H9 (cell line): ENCODE measurements around the gene ATP7B. TPM values are rescaled to one million over a fixed set of nuclear protein-coding genes. Genes with fewer than 3 reads are reported as not detected.

Experiments used
- DNase-seq: peaks from one replicate; pipeline ENCODE4 v3.0.0-alpha.2; 2017
- H2AFZ ChIP-seq: one replicate; pipeline ENCODE4 v1.6.1; 2013; ENCODE audit warnings: mild to moderate bottlenecking, low read length, control low read depth, moderate library complexity
- H2AK5ac ChIP-seq: 2 replicates; pipeline ENCODE4 v1.6.1; 2013; ENCODE audit warnings: low read length, control low read depth, mixed read lengths; ENCODE audit not compliant: insufficient read length
- H2BK120ac ChIP-seq: one replicate; pipeline ENCODE4 v1.6.1; 2013; ENCODE audit warnings: low read depth, mild to moderate bottlenecking, low read length, control low read depth, inconsistent platforms; ENCODE audit not compliant: poor library complexity, severe bottlenecking
- H2BK12ac ChIP-seq: 2 replicates; pipeline ENCODE4 v1.6.1; 2013; ENCODE audit warnings: low read length, control low read depth, mixed read lengths, low read depth; ENCODE audit not compliant: insufficient read length
- H2BK15ac ChIP-seq: 2 replicates; pipeline ENCODE4 v1.6.1; 2013; ENCODE audit warnings: low read depth, low read length, control low read depth
- H2BK20ac ChIP-seq: one replicate; pipeline ENCODE4 v1.6.1; 2013; ENCODE audit warnings: low read depth, mild to moderate bottlenecking, low read length, control low read depth, inconsistent platforms; ENCODE audit not compliant: poor library complexity, severe bottlenecking
- H2BK5ac ChIP-seq: 2 replicates; pipeline ENCODE4 v1.6.1; 2013; ENCODE audit warnings: low read length, control low read depth, mixed read lengths; ENCODE audit not compliant: insufficient read length
- H3K14ac ChIP-seq: 2 replicates; pipeline ENCODE4 v1.6.1; 2013; ENCODE audit warnings: low read length, control low read depth; ENCODE audit not compliant: insufficient read depth
- H3K18ac ChIP-seq: 2 replicates; pipeline ENCODE4 v1.6.1; 2013; ENCODE audit warnings: low read depth, mild to moderate bottlenecking, mixed read lengths, low read length, control low read depth; ENCODE audit not compliant: insufficient read length
- H3K23ac ChIP-seq: 2 replicates; pipeline ENCODE4 v1.6.1; 2013; ENCODE audit warnings: low read length, control low read depth, mixed read lengths, low read depth; ENCODE audit not compliant: insufficient read length
- H3K23me2 ChIP-seq: 2 replicates; pipeline ENCODE4 v1.6.1; 2013; ENCODE audit warnings: low read depth, mild to moderate bottlenecking, mixed read lengths, low read length, control low read depth; ENCODE audit not compliant: insufficient read length, poor library complexity, severe bottlenecking
- H3K27ac ChIP-seq: 2 replicates; pipeline ENCODE4 v1.5.1; 2013; ENCODE audit warnings: low read length, control low read depth, mixed read lengths, low read depth; ENCODE audit not compliant: insufficient read length
- H3K27me3 ChIP-seq: 2 replicates; pipeline ENCODE4 v1.6.1; 2013; ENCODE audit warnings: low read length, control low read depth, inconsistent platforms; ENCODE audit not compliant: insufficient read depth
- H3K4ac ChIP-seq: 2 replicates; pipeline ENCODE4 v1.6.1; 2013; ENCODE audit warnings: low read depth, mild to moderate bottlenecking, control low read depth, inconsistent platforms, low read length, moderate library complexity
- H3K4me1 ChIP-seq: 2 replicates; pipeline ENCODE4 v1.6.1; 2013; ENCODE audit warnings: low read length, control low read depth, inconsistent platforms; ENCODE audit not compliant: insufficient read depth
- H3K4me2 ChIP-seq: 2 replicates; pipeline ENCODE4 v1.6.1; 2013; ENCODE audit warnings: low read length, control low read depth, mixed read lengths; ENCODE audit not compliant: insufficient read length, insufficient read depth
- H3K56ac ChIP-seq: 2 replicates; pipeline ENCODE4 v1.6.1; 2013; ENCODE audit warnings: low read depth, mild to moderate bottlenecking, mixed read lengths, low read length, control low read depth; ENCODE audit not compliant: insufficient read length
- H3K79me1 ChIP-seq: 2 replicates; pipeline ENCODE4 v1.6.1; 2013; ENCODE audit warnings: low read depth, mild to moderate bottlenecking, moderate library complexity, low read length, control low read depth, inconsistent platforms; ENCODE audit not compliant: insufficient read depth, poor library complexity, severe bottlenecking
- H3K79me2 ChIP-seq: 2 replicates; pipeline ENCODE4 v1.6.1; 2013; ENCODE audit warnings: low read length, control low read depth, inconsistent platforms; ENCODE audit not compliant: insufficient read depth
- H3K9ac ChIP-seq: 2 replicates; pipeline ENCODE4 v1.6.1; 2013; ENCODE audit warnings: low read length, control low read depth, mixed read lengths; ENCODE audit not compliant: insufficient read length; ENCODE audit errors: extremely low read depth
- H3K9me3 ChIP-seq: one replicate; pipeline ENCODE4 v1.6.1; 2013; ENCODE audit warnings: low read depth, low read length, inconsistent platforms; ENCODE audit not compliant: control insufficient read depth
- H3T11ph ChIP-seq: one replicate; pipeline ENCODE4 v1.6.1; 2013; ENCODE audit warnings: mild to moderate bottlenecking, low read length, control low read depth, inconsistent platforms
- H4K20me1 ChIP-seq: one replicate; pipeline ENCODE4 v1.6.1; 2013; ENCODE audit not compliant: control insufficient read depth, insufficient read length, insufficient read depth
- H4K5ac ChIP-seq: 2 replicates; pipeline ENCODE4 v1.6.1; 2013; ENCODE audit warnings: low read depth, mild to moderate bottlenecking, mixed read lengths, low read length, control low read depth; ENCODE audit not compliant: insufficient read length
- H4K8ac ChIP-seq: replicated peaks from 2 replicates; pipeline ENCODE4 v1.6.1; 2013; ENCODE audit warnings: low read length, control low read depth, mixed read lengths, low read depth; ENCODE audit not compliant: insufficient read length
- H4K91ac ChIP-seq: 2 replicates; pipeline ENCODE4 v1.6.1; 2013; ENCODE audit warnings: low read depth, mild to moderate bottlenecking, moderate library complexity, mixed read lengths, low read length, control low read depth; ENCODE audit not compliant: insufficient read length
- H3K27ac Mint-ChIP-seq, 3 experiments: 2 replicates in 2 of 3; 3 replicates in 1 of 3; pipeline ENCODE4 v1.8.0; 2020 to 2021; ENCODE audit warnings: mixed read lengths in 3 of 3, mild to moderate bottlenecking in 1 of 3, moderate library complexity in 1 of 3
- H3K27me3 Mint-ChIP-seq: 2 replicates; pipeline ENCODE4 v1.8.0; 2021; ENCODE audit warnings: low read depth, mild to moderate bottlenecking, moderate library complexity, mixed read lengths
- H3K36me3 Mint-ChIP-seq, 3 experiments: 2 replicates in 2 of 3; 3 replicates in 1 of 3; pipeline ENCODE4 v1.8.0; 2020 to 2021; ENCODE audit warnings: low read depth in 3 of 3, mixed read lengths in 3 of 3; ENCODE audit not compliant: insufficient read depth in 1 of 3
- H3K4me1 Mint-ChIP-seq, 2 experiments: 2 replicates each; pipeline ENCODE4 v1.8.0; 2020; ENCODE audit warnings: mixed read lengths in 2 of 2
- H3K4me3 Mint-ChIP-seq, 2 experiments: 2 replicates in 1 of 2; 3 replicates in 1 of 2; pipeline ENCODE4 v1.8.0; 2020 to 2021; ENCODE audit warnings: mild to moderate bottlenecking in 2 of 2, mixed read lengths in 2 of 2, moderate library complexity in 1 of 2
- H3K9me3 Mint-ChIP-seq, 2 experiments: 2 replicates in 1 of 2; 3 replicates in 1 of 2; pipeline ENCODE4 v1.8.0; 2020; ENCODE audit warnings: mild to moderate bottlenecking in 2 of 2, mixed read lengths in 2 of 2, moderate library complexity in 1 of 2
- CTCF ChIP-seq: fragments of 200-600 bp; sonication (generic); conservative IDR thresholded peaks from 3 replicates; pipeline ENCODE4 v1.8.0; 2021; ENCODE audit warnings: antibody characterized with exemption, mild to moderate bottlenecking
- WGBS: extraction: QIAGEN DNeasy Blood & Tissue Kit; methylation state at CpG from one replicate; pipeline ENCODE4 v1.1.7; 2013; ENCODE audit warnings: missing lambda C conversion rate, low lambda C conversion rate, mixed read lengths; ENCODE audit not compliant: insufficient read length; ENCODE audit errors: extremely low coverage; 5-methylcytosine and 5-hydroxymethylcytosine counted together
- total RNA-seq: library from RNA; stranded (reverse); gene quantifications from 2 replicates; pipeline ENCODE4 v1.2.1, GENCODE V29; 2021

The ATP7B gene
- total RNA-seq, 1 experiment from 2014 or later, result 5.8 TPM

GRCh38 chr13:51933466-51934058 is 77.7 kb downstream of the ATP7B start:
- no peak overlapping the region for H2BK5ac ChIP-seq
- no peak overlapping the region for H4K8ac ChIP-seq
- no peak overlapping the region for H2AK5ac ChIP-seq
- DNase-seq, result no peak
- no peak overlapping the region for H2BK120ac ChIP-seq
- Mint-ChIP-seq H3K4me1 (peaks cover 2 to 4% of the 10 kb centered on the region in 2 experiments), H3K27me3 (no peaks in the 10 kb centered on the region), H3K4me3 (no peak overlapping the region), H3K36me3 (no peaks in the 10 kb centered on the region; a peak in 2 of 7 replicates), H3K27ac (no peak overlapping the region), H3K9me3 (no peaks in the 10 kb centered on the region)
- H3K27ac ChIP-seq, result no peak overlapping the region
- no peaks in the 10 kb centered on the region for H3K4me1 ChIP-seq
- H2BK20ac ChIP-seq, result no peak overlapping the region
- H2BK15ac ChIP-seq, result no peak overlapping the region
- H3K79me2 ChIP-seq, result no peaks in the 10 kb centered on the region
- no peaks in the 10 kb centered on the region for H4K20me1 ChIP-seq
- no peak for TF ChIP-seq CTCF
- H3K79me1 ChIP-seq, result no peaks in the 10 kb centered on the region
- no peak overlapping the region for H3K23ac ChIP-seq
- H2BK12ac ChIP-seq, result no peak overlapping the region
- H3T11ph ChIP-seq, result no peak overlapping the region
- H3K9me3 ChIP-seq, result no peaks in the 10 kb centered on the region
- H3K4me2 ChIP-seq, result no peak overlapping the region
- no peak overlapping the region for H2AFZ ChIP-seq
- no peaks in the 10 kb centered on the region for H3K23me2 ChIP-seq
- no CpG with 5 or more reads among the region's 14 CpGs for WGBS
- no peak overlapping the region for H4K5ac ChIP-seq
- no peak overlapping the region for H3K18ac ChIP-seq
- no peak overlapping the region for H3K56ac ChIP-seq
- H4K91ac ChIP-seq, result no peak overlapping the region
- H3K4ac ChIP-seq, result no peak overlapping the region
- H3K14ac ChIP-seq, result no peak overlapping the region
- H3K9ac ChIP-seq, result no peak overlapping the region
- H3K27me3 ChIP-seq, result no peaks in the 10 kb centered on the region
